ENCODE results near the gene ARHGAP25. TPM values are rescaled to one million over a fixed set of nuclear protein-coding genes. Genes with fewer than 3 reads are reported as not detected.

ARHGAP25 gene
- total RNA-seq, 1 donor from 2014 or later = 0.43 TPM

DNA sequence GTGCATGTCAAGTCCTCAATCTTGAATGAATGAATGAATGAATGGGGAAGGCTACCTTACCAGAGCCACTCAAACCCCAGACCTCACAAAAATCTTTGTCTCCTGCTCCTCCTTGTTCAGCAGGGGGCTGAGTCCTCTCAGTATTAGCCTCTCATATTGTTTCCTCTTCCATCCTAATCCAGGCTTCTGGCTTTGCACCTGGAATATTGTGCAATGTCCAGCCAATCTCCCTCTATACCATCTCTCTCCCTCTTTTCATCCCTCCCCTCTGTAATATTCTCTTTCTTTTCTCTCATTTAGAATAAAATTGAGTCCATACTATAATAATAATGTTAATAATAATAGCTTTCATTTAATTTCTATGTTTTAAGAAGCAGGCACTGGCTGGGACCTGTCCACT lies 34.3 kb downstream of the ARHGAP25 start:
- H3K27ac Mint-ChIP-seq (ENCODE audit: unreplicated experiment) = no peak overlapping the region
- no peaks in the 10 kb centered on the region for H3K36me3 Mint-ChIP-seq (ENCODE audit: unreplicated experiment)
- no peak overlapping the region for H3K4me3 Mint-ChIP-seq (ENCODE audit: unreplicated experiment)
- H3K27me3 Mint-ChIP-seq (ENCODE audit: unreplicated experiment) = no peaks in the 10 kb centered on the region
- peaks cover 11% of the 10 kb centered on the region for H3K4me1 Mint-ChIP-seq (ENCODE audit: unreplicated experiment)
- TF ChIP-seq, protein P1, sequence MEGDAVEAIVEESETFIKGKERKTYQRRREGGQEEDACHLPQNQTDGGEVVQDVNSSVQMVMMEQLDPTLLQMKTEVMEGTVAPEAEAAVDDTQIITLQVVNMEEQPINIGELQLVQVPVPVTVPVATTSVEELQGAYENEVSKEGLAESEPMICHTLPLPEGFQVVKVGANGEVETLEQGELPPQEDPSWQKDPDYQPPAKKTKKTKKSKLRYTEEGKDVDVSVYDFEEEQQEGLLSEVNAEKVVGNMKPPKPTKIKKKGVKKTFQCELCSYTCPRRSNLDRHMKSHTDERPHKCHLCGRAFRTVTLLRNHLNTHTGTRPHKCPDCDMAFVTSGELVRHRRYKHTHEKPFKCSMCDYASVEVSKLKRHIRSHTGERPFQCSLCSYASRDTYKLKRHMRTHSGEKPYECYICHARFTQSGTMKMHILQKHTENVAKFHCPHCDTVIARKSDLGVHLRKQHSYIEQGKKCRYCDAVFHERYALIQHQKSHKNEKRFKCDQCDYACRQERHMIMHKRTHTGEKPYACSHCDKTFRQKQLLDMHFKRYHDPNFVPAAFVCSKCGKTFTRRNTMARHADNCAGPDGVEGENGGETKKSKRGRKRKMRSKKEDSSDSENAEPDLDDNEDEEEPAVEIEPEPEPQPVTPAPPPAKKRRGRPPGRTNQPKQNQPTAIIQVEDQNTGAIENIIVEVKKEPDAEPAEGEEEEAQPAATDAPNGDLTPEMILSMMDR (IDR thresholded peaks at IDR 0.05) = no peak
- no peak for DNase-seq (ENCODE audit: extremely low spot score, unreplicated experiment)
- no peaks in the 10 kb centered on the region for H3K9me3 Mint-ChIP-seq (ENCODE audit: unreplicated experiment)

DNA sequence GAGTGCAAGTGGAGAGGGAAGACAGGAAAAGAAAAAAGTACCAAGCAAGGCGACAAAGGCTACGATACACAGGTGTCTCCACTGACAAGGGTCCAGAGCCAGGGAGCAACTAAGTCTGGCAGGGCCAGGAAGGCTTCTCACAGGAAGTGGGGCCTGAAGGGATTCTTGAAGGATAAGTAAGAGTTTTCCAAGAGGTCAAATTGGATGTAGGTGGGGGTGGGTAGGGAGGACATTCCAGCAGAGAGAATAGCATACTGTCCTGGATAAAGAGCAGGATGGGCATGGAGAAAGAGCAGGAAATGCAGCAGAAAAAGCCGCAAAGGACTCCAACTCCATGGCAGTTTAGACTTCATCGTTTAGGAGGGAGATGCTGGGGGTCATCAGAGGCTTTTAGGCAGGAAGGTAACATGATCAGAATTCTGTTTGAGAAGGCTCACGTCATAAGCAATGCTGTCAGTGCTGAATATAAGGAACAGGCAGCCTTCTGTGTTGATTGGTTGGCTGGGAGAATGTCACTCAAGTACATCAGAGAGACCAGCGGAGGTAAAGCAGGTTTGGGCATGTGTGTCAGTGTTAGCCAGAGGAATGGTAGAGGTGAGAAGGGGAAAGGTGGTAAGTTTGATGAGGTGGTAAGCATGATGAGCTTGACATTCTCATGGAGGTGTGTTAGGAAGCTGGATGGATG lies 35.1 kb downstream of the ARHGAP25 start:
- Mint-ChIP-seq H3K4me1 (ENCODE audit: unreplicated experiment) (peaks cover 9% of the 10 kb centered on the region), H3K27me3 (ENCODE audit: unreplicated experiment) (no peaks in the 10 kb centered on the region), H3K36me3 (ENCODE audit: unreplicated experiment) (no peaks in the 10 kb centered on the region), H3K27ac (ENCODE audit: unreplicated experiment) (no peak overlapping the region), H3K4me3 (ENCODE audit: unreplicated experiment) (no peak overlapping the region), H3K9me3 (ENCODE audit: unreplicated experiment) (no peaks in the 10 kb centered on the region)
- DNase-seq (ENCODE audit: extremely low spot score, unreplicated experiment) = no peak
- TF ChIP-seq, protein P1 (IDR thresholded peaks at IDR 0.05) = no peak

DNA sequence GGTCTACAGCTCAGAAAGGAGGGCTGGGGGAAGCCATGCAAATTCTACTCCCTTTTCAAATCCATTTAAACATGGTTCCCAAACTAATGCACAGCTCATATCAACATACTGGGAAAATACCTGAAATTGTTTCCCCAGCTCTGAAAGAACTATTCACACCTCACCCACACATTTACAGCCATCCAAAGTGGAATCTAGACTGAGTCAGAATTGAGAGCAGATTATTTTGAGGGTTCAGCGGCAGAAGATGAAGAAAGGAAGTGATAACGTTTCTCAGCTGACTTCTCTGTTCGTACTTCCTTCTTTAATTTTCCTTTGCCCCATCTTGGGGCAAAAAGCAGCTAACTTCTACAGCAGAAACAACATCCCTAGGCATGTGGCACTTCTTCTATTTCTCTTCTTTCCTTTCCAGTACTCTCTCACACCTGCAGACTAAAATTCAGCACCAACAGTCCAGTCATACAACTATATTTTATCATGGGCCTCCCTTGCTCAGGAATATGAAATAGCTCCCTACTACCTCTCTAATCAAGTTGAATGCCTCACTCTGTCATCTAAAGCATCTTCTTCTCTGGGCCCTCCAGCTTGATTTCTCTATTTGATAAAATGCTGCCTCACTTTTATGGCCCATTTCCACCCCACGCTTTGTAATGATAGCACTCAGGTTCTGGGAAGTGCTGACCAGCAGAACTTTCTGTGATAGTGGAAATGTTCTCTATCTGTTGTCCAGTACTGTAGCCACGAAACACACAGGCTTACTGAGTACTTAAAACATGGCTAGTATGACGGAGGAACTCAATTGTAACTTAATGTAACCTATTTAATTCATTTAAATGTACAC lies 35.9 kb downstream of the ARHGAP25 start:
- TF ChIP-seq, protein P1 (IDR thresholded peaks at IDR 0.05) = no peak
- no peak for DNase-seq (ENCODE audit: extremely low spot score, unreplicated experiment)
- Mint-ChIP-seq H3K27ac (ENCODE audit: unreplicated experiment) (no peak overlapping the region), H3K36me3 (ENCODE audit: unreplicated experiment) (no peaks in the 10 kb centered on the region), H3K4me1 (ENCODE audit: unreplicated experiment) (peaks cover 7% of the 10 kb centered on the region), H3K27me3 (ENCODE audit: unreplicated experiment) (no peaks in the 10 kb centered on the region), H3K4me3 (ENCODE audit: unreplicated experiment) (no peak overlapping the region), H3K9me3 (ENCODE audit: unreplicated experiment) (no peaks in the 10 kb centered on the region)

DNA sequence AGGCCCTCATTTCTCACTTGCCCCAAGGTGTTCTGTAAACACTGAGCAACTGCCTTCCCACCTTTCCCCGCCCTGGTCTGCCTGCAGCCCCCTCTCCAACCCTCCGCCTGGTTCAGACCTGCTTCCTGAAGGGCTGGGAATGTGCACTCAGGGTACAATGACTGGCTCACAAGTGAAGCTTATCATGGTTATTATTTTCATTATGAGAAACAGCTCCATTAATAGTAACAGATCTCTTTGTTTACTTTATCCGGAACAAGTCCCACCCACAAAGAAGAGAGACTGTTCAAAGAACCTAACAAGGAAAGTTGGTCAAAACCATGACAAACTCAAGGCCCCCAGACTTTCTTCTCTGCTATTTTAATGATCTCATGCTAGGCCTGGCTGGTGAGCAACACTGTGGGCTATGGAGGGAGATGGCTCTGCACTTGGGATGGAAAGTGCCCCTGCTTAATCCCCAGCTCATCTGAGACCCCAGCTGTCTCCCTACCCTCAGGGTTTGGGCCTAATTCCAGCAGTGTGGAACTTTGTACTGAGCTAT lies 36.7 kb downstream of the ARHGAP25 start:
- DNase-seq (ENCODE audit: extremely low spot score, unreplicated experiment) = no peak
- Mint-ChIP-seq H3K9me3 (ENCODE audit: unreplicated experiment) (no peaks in the 10 kb centered on the region), H3K4me1 (ENCODE audit: unreplicated experiment) (peaks cover 7% of the 10 kb centered on the region), H3K27me3 (ENCODE audit: unreplicated experiment) (no peaks in the 10 kb centered on the region), H3K27ac (ENCODE audit: unreplicated experiment) (no peak overlapping the region), H3K4me3 (ENCODE audit: unreplicated experiment) (no peak overlapping the region), H3K36me3 (ENCODE audit: unreplicated experiment) (no peaks in the 10 kb centered on the region)
- TF ChIP-seq, protein P1 (IDR thresholded peaks at IDR 0.05) = no peak

DNA sequence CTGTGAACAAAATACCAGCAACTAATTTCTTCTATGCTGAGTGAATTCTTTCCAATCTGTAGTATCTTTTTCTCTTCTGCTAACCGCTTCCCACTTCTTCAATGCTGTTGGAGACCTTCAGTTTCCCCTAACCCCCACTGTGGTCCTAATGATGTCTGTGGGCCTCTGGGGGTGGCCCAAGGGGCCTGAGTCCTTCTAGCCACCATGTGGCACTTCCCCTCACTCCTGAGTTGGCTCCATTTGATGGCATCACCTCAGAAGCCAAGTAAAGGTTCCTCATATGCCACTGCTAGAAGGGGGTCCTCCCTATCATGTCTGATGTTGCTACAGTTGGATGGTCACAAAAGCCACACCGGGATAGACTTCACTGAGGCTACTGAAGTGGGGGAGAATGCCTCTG lies 37.5 kb downstream of the ARHGAP25 start:
- DNase-seq (ENCODE audit: extremely low spot score, unreplicated experiment) = no peak
- Mint-ChIP-seq H3K4me1 (ENCODE audit: unreplicated experiment) (peaks cover 5% of the 10 kb centered on the region), H3K36me3 (ENCODE audit: unreplicated experiment) (no peaks in the 10 kb centered on the region), H3K9me3 (ENCODE audit: unreplicated experiment) (no peaks in the 10 kb centered on the region), H3K4me3 (ENCODE audit: unreplicated experiment) (no peak overlapping the region), H3K27me3 (ENCODE audit: unreplicated experiment) (no peaks in the 10 kb centered on the region), H3K27ac (ENCODE audit: unreplicated experiment) (no peak overlapping the region)
- TF ChIP-seq, protein P1 (IDR thresholded peaks at IDR 0.05) = no peak
